HL-60 (cell line): ENCODE measurements around the gene PXDN.
"Not testable (repeated sequence)": the region's sequence is repeated elsewhere in the genome, so short reads cannot be mapped to it uniquely, and the experiment has no call there.

ENCODE experiments used
- GABPA ChIP-seq: IDR thresholded peaks from 2 replicates; pipeline ENCODE4 v1.6.1; 2012; ENCODE audit warnings: low read depth
- POLR2AphosphoS5 ChIP-seq: IDR thresholded peaks from 2 replicates; pipeline ENCODE4 v1.6.1; 2012; ENCODE audit warnings: low read depth
- SPI1 ChIP-seq: IDR thresholded peaks from 2 replicates; pipeline ENCODE4 v1.6.1; 2012; ENCODE audit warnings: low read depth, mild to moderate bottlenecking, borderline replicate concordance
- TF ChIP-seq, protein P1 (sequence below): IDR thresholded peaks from 2 replicates; pipeline ENCODE4 v1.6.1; 2012; ENCODE audit warnings: low read depth; ENCODE audit not compliant: insufficient replicate concordance
- TF ChIP-seq, protein P2 (sequence below): IDR thresholded peaks from one replicate; pipeline ENCODE4 v1.5.1; 2011; ENCODE audit warnings: low read length, control low read depth, inconsistent platforms; ENCODE audit not compliant: insufficient read depth

DNA sequence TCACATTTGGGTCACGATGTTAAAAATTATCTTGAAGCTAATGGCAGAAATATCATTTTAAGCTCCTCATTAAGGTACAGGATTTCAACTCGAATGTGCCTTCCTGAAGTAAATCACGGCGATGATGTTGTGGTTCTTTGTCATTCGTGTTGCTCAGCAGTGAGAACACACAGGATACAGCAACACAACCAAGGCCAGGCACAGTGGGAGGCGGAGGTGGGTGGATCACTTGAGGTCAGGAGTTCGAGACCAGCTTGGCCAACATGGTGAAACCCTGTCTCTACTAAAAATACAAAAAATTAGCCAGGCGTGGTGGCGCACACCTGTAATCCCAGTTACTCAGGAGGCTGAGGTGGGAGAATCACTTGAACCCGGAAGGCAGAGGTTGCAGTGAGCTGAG lies 43.9 kb downstream of the PXDN start:
- TF ChIP-seq, protein P1, sequence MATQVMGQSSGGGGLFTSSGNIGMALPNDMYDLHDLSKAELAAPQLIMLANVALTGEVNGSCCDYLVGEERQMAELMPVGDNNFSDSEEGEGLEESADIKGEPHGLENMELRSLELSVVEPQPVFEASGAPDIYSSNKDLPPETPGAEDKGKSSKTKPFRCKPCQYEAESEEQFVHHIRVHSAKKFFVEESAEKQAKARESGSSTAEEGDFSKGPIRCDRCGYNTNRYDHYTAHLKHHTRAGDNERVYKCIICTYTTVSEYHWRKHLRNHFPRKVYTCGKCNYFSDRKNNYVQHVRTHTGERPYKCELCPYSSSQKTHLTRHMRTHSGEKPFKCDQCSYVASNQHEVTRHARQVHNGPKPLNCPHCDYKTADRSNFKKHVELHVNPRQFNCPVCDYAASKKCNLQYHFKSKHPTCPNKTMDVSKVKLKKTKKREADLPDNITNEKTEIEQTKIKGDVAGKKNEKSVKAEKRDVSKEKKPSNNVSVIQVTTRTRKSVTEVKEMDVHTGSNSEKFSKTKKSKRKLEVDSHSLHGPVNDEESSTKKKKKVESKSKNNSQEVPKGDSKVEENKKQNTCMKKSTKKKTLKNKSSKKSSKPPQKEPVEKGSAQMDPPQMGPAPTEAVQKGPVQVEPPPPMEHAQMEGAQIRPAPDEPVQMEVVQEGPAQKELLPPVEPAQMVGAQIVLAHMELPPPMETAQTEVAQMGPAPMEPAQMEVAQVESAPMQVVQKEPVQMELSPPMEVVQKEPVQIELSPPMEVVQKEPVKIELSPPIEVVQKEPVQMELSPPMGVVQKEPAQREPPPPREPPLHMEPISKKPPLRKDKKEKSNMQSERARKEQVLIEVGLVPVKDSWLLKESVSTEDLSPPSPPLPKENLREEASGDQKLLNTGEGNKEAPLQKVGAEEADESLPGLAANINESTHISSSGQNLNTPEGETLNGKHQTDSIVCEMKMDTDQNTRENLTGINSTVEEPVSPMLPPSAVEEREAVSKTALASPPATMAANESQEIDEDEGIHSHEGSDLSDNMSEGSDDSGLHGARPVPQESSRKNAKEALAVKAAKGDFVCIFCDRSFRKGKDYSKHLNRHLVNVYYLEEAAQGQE: not testable (repeated sequence)
- TF ChIP-seq, protein P2, sequence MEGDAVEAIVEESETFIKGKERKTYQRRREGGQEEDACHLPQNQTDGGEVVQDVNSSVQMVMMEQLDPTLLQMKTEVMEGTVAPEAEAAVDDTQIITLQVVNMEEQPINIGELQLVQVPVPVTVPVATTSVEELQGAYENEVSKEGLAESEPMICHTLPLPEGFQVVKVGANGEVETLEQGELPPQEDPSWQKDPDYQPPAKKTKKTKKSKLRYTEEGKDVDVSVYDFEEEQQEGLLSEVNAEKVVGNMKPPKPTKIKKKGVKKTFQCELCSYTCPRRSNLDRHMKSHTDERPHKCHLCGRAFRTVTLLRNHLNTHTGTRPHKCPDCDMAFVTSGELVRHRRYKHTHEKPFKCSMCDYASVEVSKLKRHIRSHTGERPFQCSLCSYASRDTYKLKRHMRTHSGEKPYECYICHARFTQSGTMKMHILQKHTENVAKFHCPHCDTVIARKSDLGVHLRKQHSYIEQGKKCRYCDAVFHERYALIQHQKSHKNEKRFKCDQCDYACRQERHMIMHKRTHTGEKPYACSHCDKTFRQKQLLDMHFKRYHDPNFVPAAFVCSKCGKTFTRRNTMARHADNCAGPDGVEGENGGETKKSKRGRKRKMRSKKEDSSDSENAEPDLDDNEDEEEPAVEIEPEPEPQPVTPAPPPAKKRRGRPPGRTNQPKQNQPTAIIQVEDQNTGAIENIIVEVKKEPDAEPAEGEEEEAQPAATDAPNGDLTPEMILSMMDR: not testable (repeated sequence)
- TF ChIP-seq POLR2AphosphoS5, GABPA, SPI1: not testable (repeated sequence)
